T-helper 2 cell treated with Interferon-gamma antibody and Interleukin-4, amounts not matched to agents 5 μg/mL and 100 μg/mL, for 36 hours (primary cell): Measurements from ENCODE around the gene SEMA4D.

Experiments
- DNase-seq: peaks from one replicate; pipeline ENCODE4 v3.0.0; 2021; ENCODE audit warnings: low spot score
- H3K27ac Mint-ChIP-seq: one replicate; pipeline ENCODE4 v1.8.0; 2021; ENCODE audit warnings: mild to moderate bottlenecking, mixed read lengths
- H3K27me3 Mint-ChIP-seq: one replicate; pipeline ENCODE4 v1.8.0; 2021; ENCODE audit warnings: low read depth, mixed read lengths
- H3K36me3 Mint-ChIP-seq: one replicate; pipeline ENCODE4 v1.8.0; 2021; ENCODE audit warnings: low read depth, mixed read lengths
- H3K4me1 Mint-ChIP-seq: one replicate; pipeline ENCODE4 v1.8.0; 2021; ENCODE audit warnings: low read depth, mixed read lengths
- H3K4me3 Mint-ChIP-seq: one replicate; pipeline ENCODE4 v1.8.0; 2022; ENCODE audit warnings: mild to moderate bottlenecking, moderate library complexity, mixed read lengths
- H3K9me3 Mint-ChIP-seq: one replicate; pipeline ENCODE4 v1.8.0; 2021; ENCODE audit warnings: mixed read lengths

SEMA4D gene

GRCh38 chr9:89497978-89498851 lies at the start of gene SEMA4D:
SEMA4D (minus strand) TSS chr9:89498113; CDS start chr9:89405456, 92,657 bp downstream.
- Mint-ChIP-seq H3K4me1 (peaks cover 70% of the 10 kb centered on the region), H3K36me3 (peaks cover 38% of the 10 kb centered on the region), H3K4me3 (peak within 1 kb of the TSS; percentile 90), H3K27me3 (no peaks in the 10 kb centered on the region), H3K27ac (peak within 1 kb of the TSS; percentile 89), H3K9me3 (no peaks in the 10 kb centered on the region)
- DNase-seq = peak; percentile 65

GRCh38 chr9:89547000-89547399 lies 49.1 kb upstream of the SEMA4D start:
- Mint-ChIP-seq H3K9me3 (peaks cover 23% of the 10 kb centered on the region), H3K36me3 (peaks cover 18% of the 10 kb centered on the region), H3K4me1 (peaks cover 35% of the 10 kb centered on the region), H3K27ac (no peak overlapping the region), H3K4me3 (no peak overlapping the region), H3K27me3 (no peaks in the 10 kb centered on the region)
- no peak for DNase-seq

GRCh38 chr9:89544279-89544661 lies 46.4 kb upstream of the SEMA4D start:
- no peak overlapping the region for H3K27ac Mint-ChIP-seq
- H3K4me1 Mint-ChIP-seq = peaks cover 36% of the 10 kb centered on the region
- no peak overlapping the region for H3K4me3 Mint-ChIP-seq
- DNase-seq = no peak
- H3K36me3 Mint-ChIP-seq = peaks cover 20% of the 10 kb centered on the region
- no peaks in the 10 kb centered on the region for H3K27me3 Mint-ChIP-seq
- peaks cover 23% of the 10 kb centered on the region for H3K9me3 Mint-ChIP-seq

GRCh38 chr9:89543621-89544278 lies 45.8 kb upstream of the SEMA4D start:
- no peak for DNase-seq
- peaks cover 23% of the 10 kb centered on the region for H3K9me3 Mint-ChIP-seq
- no peak overlapping the region for H3K4me3 Mint-ChIP-seq
- H3K27me3 Mint-ChIP-seq = no peaks in the 10 kb centered on the region
- peaks cover 20% of the 10 kb centered on the region for H3K36me3 Mint-ChIP-seq
- H3K27ac Mint-ChIP-seq = no peak overlapping the region
- H3K4me1 Mint-ChIP-seq = peaks cover 34% of the 10 kb centered on the region

- H3K4me1 Mint-ChIP-seq = peaks cover 35% of the 10 kb centered on the region
These were observed 45.2 kb upstream of the SEMA4D start for GRCh38 chr9:89543111-89543510.

GRCh38 chr9:89542401-89543021 lies 44.6 kb upstream of the SEMA4D start:
- H3K4me3 Mint-ChIP-seq = no peak overlapping the region
- H3K36me3 Mint-ChIP-seq = peaks cover 20% of the 10 kb centered on the region
- DNase-seq = no peak
- peaks cover 20% of the 10 kb centered on the region for H3K9me3 Mint-ChIP-seq
- H3K4me1 Mint-ChIP-seq = peaks cover 37% of the 10 kb centered on the region
- no peak overlapping the region for H3K27ac Mint-ChIP-seq
- no peaks in the 10 kb centered on the region for H3K27me3 Mint-ChIP-seq

More at GRCh38 chr9:89543111-89543510, 45.2 kb upstream of the SEMA4D start:
- H3K9me3 Mint-ChIP-seq = peaks cover 23% of the 10 kb centered on the region
- H3K36me3 Mint-ChIP-seq = peaks cover 20% of the 10 kb centered on the region
- H3K27me3 Mint-ChIP-seq = no peaks in the 10 kb centered on the region
- H3K4me3 Mint-ChIP-seq = no peak overlapping the region
- DNase-seq = no peak
- H3K27ac Mint-ChIP-seq = no peak overlapping the region

- Mint-ChIP-seq H3K4me1 (peaks cover 44% of the 10 kb centered on the region), H3K4me3 (no peak overlapping the region), H3K36me3 (peaks cover 20% of the 10 kb centered on the region), H3K27ac (no peak overlapping the region), H3K9me3 (peaks cover 20% of the 10 kb centered on the region), H3K27me3 (no peaks in the 10 kb centered on the region)
- no peak for DNase-seq
These were observed 43.9 kb upstream of the SEMA4D start for GRCh38 chr9:89541798-89542197.

GRCh38 chr9:89539374-89539773 lies 41.5 kb upstream of the SEMA4D start:
- Mint-ChIP-seq H3K4me1 (peaks cover 65% of the 10 kb centered on the region), H3K36me3 (peaks cover 3% of the 10 kb centered on the region), H3K27ac (peak overlapping the region; percentile 75), H3K27me3 (no peaks in the 10 kb centered on the region), H3K9me3 (peaks cover 3% of the 10 kb centered on the region), H3K4me3 (no peak overlapping the region)
- DNase-seq = no peak

GRCh38 chr9:89538871-89539270 lies 41.0 kb upstream of the SEMA4D start:
- H3K27ac Mint-ChIP-seq = peak overlapping the region; percentile 95
- H3K4me3 Mint-ChIP-seq = no peak overlapping the region
- H3K36me3 Mint-ChIP-seq = peaks cover 1% of the 10 kb centered on the region
- DNase-seq = no peak
- no peaks in the 10 kb centered on the region for H3K27me3 Mint-ChIP-seq
- H3K9me3 Mint-ChIP-seq = peaks cover under 1% of the 10 kb centered on the region
- H3K4me1 Mint-ChIP-seq = peaks cover 66% of the 10 kb centered on the region

GRCh38 chr9:89537166-89537565 lies 39.3 kb upstream of the SEMA4D start:
- Mint-ChIP-seq H3K4me3 (peak overlapping the region; percentile 69), H3K27ac (peak overlapping the region; percentile 95)

GRCh38 chr9:89536600-89536999 lies 38.7 kb upstream of the SEMA4D start:
- peak; percentile 58 for DNase-seq
- Mint-ChIP-seq H3K4me3 (peak overlapping the region; percentile 69), H3K27ac (peak overlapping the region; percentile 95)

More at GRCh38 chr9:89537166-89537565, 39.3 kb upstream of the SEMA4D start:
- Mint-ChIP-seq H3K27me3 (no peaks in the 10 kb centered on the region), H3K36me3 (peaks cover 1% of the 10 kb centered on the region), H3K4me1 (peaks cover 77% of the 10 kb centered on the region), H3K9me3 (no peaks in the 10 kb centered on the region)
- no peak for DNase-seq

GRCh38 chr9:89536145-89536574 lies 38.2 kb upstream of the SEMA4D start:
- no peaks in the 10 kb centered on the region for H3K9me3 Mint-ChIP-seq
- no peaks in the 10 kb centered on the region for H3K36me3 Mint-ChIP-seq
- H3K4me1 Mint-ChIP-seq = peaks cover 78% of the 10 kb centered on the region
- DNase-seq = peak; percentile 54
- H3K4me3 Mint-ChIP-seq = peak overlapping the region; percentile 77
- no peaks in the 10 kb centered on the region for H3K27me3 Mint-ChIP-seq
- H3K27ac Mint-ChIP-seq = peak overlapping the region; percentile 95

More at GRCh38 chr9:89536600-89536999, 38.7 kb upstream of the SEMA4D start:
- peaks cover 1% of the 10 kb centered on the region for H3K36me3 Mint-ChIP-seq
- H3K9me3 Mint-ChIP-seq = no peaks in the 10 kb centered on the region
- H3K27me3 Mint-ChIP-seq = no peaks in the 10 kb centered on the region
- peaks cover 82% of the 10 kb centered on the region for H3K4me1 Mint-ChIP-seq

- peak overlapping the region; percentile 95 for H3K27ac Mint-ChIP-seq
- peaks cover 82% of the 10 kb centered on the region for H3K4me1 Mint-ChIP-seq
- H3K4me3 Mint-ChIP-seq = peak overlapping the region; percentile 77
- H3K27me3 Mint-ChIP-seq = no peaks in the 10 kb centered on the region
- DNase-seq = no peak
- no peaks in the 10 kb centered on the region for H3K9me3 Mint-ChIP-seq
- H3K36me3 Mint-ChIP-seq = peaks cover 2% of the 10 kb centered on the region
These were observed 37.5 kb upstream of the SEMA4D start for GRCh38 chr9:89535461-89535860.
